Neuron (in vitro differentiated cells): ENCODE results near the gene EFCAB11.

Experiments
- H2AFZ ChIP-seq: one replicate; pipeline ENCODE4 v1.6.1; 2013; ENCODE audit warnings: low read depth, mild to moderate bottlenecking, inconsistent platforms, low read length, moderate library complexity
- H3K27me3 ChIP-seq: one replicate; pipeline ENCODE4 v1.6.1; 2013; ENCODE audit warnings: low read length; ENCODE audit not compliant: insufficient read depth
- H3K36me3 ChIP-seq: one replicate; pipeline ENCODE4 v1.6.1; 2013; ENCODE audit warnings: low read length; ENCODE audit not compliant: insufficient read depth
- H3K4me1 ChIP-seq: one replicate; pipeline ENCODE4 v1.6.1; 2013; ENCODE audit warnings: low read length; ENCODE audit not compliant: insufficient read depth
- H3K4me3 ChIP-seq: 2 replicates; pipeline ENCODE4 v1.5.1; 2013; ENCODE audit warnings: mild to moderate bottlenecking, low read length, moderate library complexity
- H3K9me3 ChIP-seq: one replicate; pipeline ENCODE4 v1.6.1; 2013; ENCODE audit warnings: low read length

The EFCAB11 gene

GRCh38 chr14:89977668-89978067 is 23.1 kb upstream of the EFCAB11 start:
- Histone ChIP-seq H3K4me3 (no peak overlapping the region), H3K27me3 (no peaks in the 10 kb centered on the region), H3K9me3 (no peaks in the 10 kb centered on the region), H2AFZ (no peak overlapping the region), H3K36me3 (peaks cover 74% of the 10 kb centered on the region), H3K4me1 (no peaks in the 10 kb centered on the region)

GRCh38 chr14:89973234-89973823 is 18.8 kb upstream of the EFCAB11 start:
- H3K4me1 ChIP-seq, result no peaks in the 10 kb centered on the region
- H3K9me3 ChIP-seq, result no peaks in the 10 kb centered on the region
- no peak overlapping the region for H2AFZ ChIP-seq
- no peak overlapping the region for H3K4me3 ChIP-seq
- H3K27me3 ChIP-seq, result no peaks in the 10 kb centered on the region
- H3K36me3 ChIP-seq, result peaks cover 76% of the 10 kb centered on the region

GRCh38 chr14:89965839-89966238 is 11.3 kb upstream of the EFCAB11 start:
- H2AFZ ChIP-seq, result no peak overlapping the region
- H3K9me3 ChIP-seq, result no peaks in the 10 kb centered on the region
- peaks cover 70% of the 10 kb centered on the region for H3K36me3 ChIP-seq
- H3K27me3 ChIP-seq, result no peaks in the 10 kb centered on the region
- no peak overlapping the region for H3K4me3 ChIP-seq
- H3K4me1 ChIP-seq, result no peaks in the 10 kb centered on the region

GRCh38 chr14:89963288-89963978 is 8.9 kb upstream of the EFCAB11 start:
- no peak overlapping the region for H3K4me3 ChIP-seq
- no peaks in the 10 kb centered on the region for H3K27me3 ChIP-seq
- no peak overlapping the region for H2AFZ ChIP-seq
- H3K4me1 ChIP-seq, result no peaks in the 10 kb centered on the region
- H3K36me3 ChIP-seq, result peaks cover 61% of the 10 kb centered on the region
- H3K9me3 ChIP-seq, result no peaks in the 10 kb centered on the region

GRCh38 chr14:89960914-89961313 is 6.4 kb upstream of the EFCAB11 start:
- no peak overlapping the region for H2AFZ ChIP-seq
- peaks cover 2% of the 10 kb centered on the region for H3K9me3 ChIP-seq
- peaks cover 53% of the 10 kb centered on the region for H3K36me3 ChIP-seq
- H3K27me3 ChIP-seq, result no peaks in the 10 kb centered on the region
- peaks cover 11% of the 10 kb centered on the region for H3K4me1 ChIP-seq
- no peak overlapping the region for H3K4me3 ChIP-seq

- Histone ChIP-seq H3K27me3 (no peaks in the 10 kb centered on the region), H3K4me3 (no peak overlapping the region), H3K4me1 (peaks cover 16% of the 10 kb centered on the region), H2AFZ (no peak overlapping the region), H3K9me3 (peaks cover 2% of the 10 kb centered on the region), H3K36me3 (peaks cover 51% of the 10 kb centered on the region)
Observed at GRCh38 chr14:89959853-89960445, 5.4 kb upstream of the EFCAB11 start.

GRCh38 chr14:89958966-89959365 is 4.4 kb upstream of the EFCAB11 start:
- Histone ChIP-seq H3K36me3 (peaks cover 42% of the 10 kb centered on the region), H3K4me3 (no peak overlapping the region)

GRCh38 chr14:89957791-89958190 is 3.3 kb upstream of the EFCAB11 start:
- H3K9me3 ChIP-seq, result peaks cover 2% of the 10 kb centered on the region

More at GRCh38 chr14:89958966-89959365, 4.4 kb upstream of the EFCAB11 start:
- peaks cover 2% of the 10 kb centered on the region for H3K9me3 ChIP-seq
- H3K27me3 ChIP-seq, result no peaks in the 10 kb centered on the region
- peaks cover 20% of the 10 kb centered on the region for H3K4me1 ChIP-seq
- H2AFZ ChIP-seq, result no peak overlapping the region

GRCh38 chr14:89957376-89957775 is 2.8 kb upstream of the EFCAB11 start:
- peaks cover 26% of the 10 kb centered on the region for H3K36me3 ChIP-seq
- H3K4me3 ChIP-seq, result peak overlapping the region; percentile 80
- H3K9me3 ChIP-seq, result peaks cover 2% of the 10 kb centered on the region
- H3K27me3 ChIP-seq, result no peaks in the 10 kb centered on the region
- H2AFZ ChIP-seq, result no peak overlapping the region
- H3K4me1 ChIP-seq, result peaks cover 28% of the 10 kb centered on the region

More at GRCh38 chr14:89957791-89958190, 3.3 kb upstream of the EFCAB11 start:
- Histone ChIP-seq H3K27me3 (no peaks in the 10 kb centered on the region), H3K36me3 (peaks cover 30% of the 10 kb centered on the region), H3K4me3 (no peak overlapping the region), H2AFZ (no peak overlapping the region), H3K4me1 (peaks cover 28% of the 10 kb centered on the region)

- H3K27me3 ChIP-seq, result no peaks in the 10 kb centered on the region
- peaks cover 28% of the 10 kb centered on the region for H3K4me1 ChIP-seq
- peaks cover 22% of the 10 kb centered on the region for H3K36me3 ChIP-seq
- H3K9me3 ChIP-seq, result peaks cover 2% of the 10 kb centered on the region
- H2AFZ ChIP-seq, result peak overlapping the region; percentile 93
- H3K4me3 ChIP-seq, result peak overlapping the region; percentile 80
Observed at GRCh38 chr14:89956661-89957009, 2.1 kb upstream of the EFCAB11 start.

- Histone ChIP-seq H3K9me3 (peaks cover 2% of the 10 kb centered on the region), H3K4me3 (peak within 1 kb of the TSS; percentile 80), H2AFZ (peak within 1 kb of the TSS; percentile 93), H3K36me3 (peaks cover 18% of the 10 kb centered on the region), H3K4me1 (peaks cover 28% of the 10 kb centered on the region), H3K27me3 (no peaks in the 10 kb centered on the region)
Observed at GRCh38 chr14:89955745-89956660, 1.5 kb upstream of the EFCAB11 start, which contains the start of gene TDP1. Gene TDP1 (plus strand): TSS chr14:89955927. CDS start chr14:89963115, 7,188 bp downstream.

GRCh38 chr14:89955022-89955744 is 653 bp upstream of the EFCAB11 start:
- peak overlapping the region; percentile 93 for H2AFZ ChIP-seq
- no peaks in the 10 kb centered on the region for H3K27me3 ChIP-seq
- peaks cover 2% of the 10 kb centered on the region for H3K9me3 ChIP-seq
- peaks cover 28% of the 10 kb centered on the region for H3K4me1 ChIP-seq
- peak overlapping the region; percentile 80 for H3K4me3 ChIP-seq
- peaks cover 18% of the 10 kb centered on the region for H3K36me3 ChIP-seq
